Gastrocnemius medialis (tissue), 4 donors: ENCODE measurements around the gene OVAAL. TPM values are rescaled to one million over a fixed set of nuclear protein-coding genes. Genes with fewer than 3 reads are reported as not detected.
"Not testable (repeated sequence)": the region's sequence is repeated elsewhere in the genome, so short reads cannot be mapped to it uniquely, and the experiment has no call there.

Experiments used
- ATAC-seq, 2 donors: fragments of 150-250 bp; one replicate each; pipeline ENCODE4 v1.9.1; 2016
- DNase-seq, 2 donors: peaks; one replicate each; pipeline ENCODE4 v3.0.0-alpha.2; 2019
- H3K27ac ChIP-seq, 4 donors: fragments of 200-600 bp; sonication (generic); 1 replicate in 1 of 4; 2 replicates in 3 of 4; pipeline ENCODE4 v1.5.1; 2016 to 2018; ENCODE audit warnings: mild to moderate bottlenecking in 2 of 4, moderate library complexity in 1 of 4
- H3K27me3 ChIP-seq, 3 donors: fragments of 200-600 bp; sonication (generic) in 2 of 3; 1 replicate in 1 of 3; 2 replicates in 2 of 3; pipeline versions ENCODE4 v1.5.1 to v1.6.0; 2016 to 2019; ENCODE audit warnings: mild to moderate bottlenecking in 1 of 3, moderate library complexity in 1 of 3
- H3K36me3 ChIP-seq, 2 donors: fragments of 200-600 bp; sonication (generic) in 1 of 2; one replicate each; pipeline ENCODE4 v1.5.1; 2017 to 2018
- H3K4me1 ChIP-seq, 2 donors: fragments of 200-600 bp; sonication (generic) in 1 of 2; one replicate each; pipeline ENCODE4 v1.5.1; 2016 to 2017; ENCODE audit warnings: mild to moderate bottlenecking in 2 of 2
- H3K4me3 ChIP-seq, 4 donors: fragments of 200-600 bp; sonication (generic) in 3 of 4; 1 replicate in 1 of 4; 2 replicates in 3 of 4; pipeline ENCODE4 v1.5.1; 2016 to 2019; ENCODE audit warnings: mild to moderate bottlenecking in 2 of 4
- H3K9me3 ChIP-seq, 3 donors: fragments of 200-600 bp; sonication (generic) in 2 of 3; 1 replicate in 1 of 3; 2 replicates in 2 of 3; pipeline ENCODE4 v1.5.1; 2016 to 2019
- CTCF ChIP-seq, 5 experiments: fragments of 450-650 bp in 3 of 5; fragments of 200-600 bp in 2 of 5; sonication (generic) in 2 of 5; IDR thresholded peaks in 4 of 5; conservative IDR thresholded peaks in 1 of 5; 1 replicate in 4 of 5; 2 replicates in 1 of 5; pipeline ENCODE4 v1.5.1; 2016 to 2019; ENCODE audit warnings: antibody characterized with exemption in 5 of 5, mild to moderate bottlenecking in 3 of 5, moderate library complexity in 3 of 5
- POLR2A ChIP-seq, 2 donors: fragments of 450-650 bp; IDR thresholded peaks; one replicate each; pipeline ENCODE4 v1.6.1; 2017; ENCODE audit warnings: antibody characterized with exemption in 2 of 2, mild to moderate bottlenecking in 2 of 2, moderate library complexity in 2 of 2
- in situ Hi-C, 4 donors: fragments of 200-750 bp; cut with MboI; loops; one replicate each; pipeline versions ENCODE4 v1.15.0 to v1.8.0; 2017; ENCODE audit warnings: low sequenced_read_pairs in 4 of 4
- intact Hi-C: fragments of 100-400 bp; cut with DNase I; formaldehyde crosslinking; loops from one replicate; pipeline ENCODE4 v1.15.1; 2023; ENCODE audit warnings: low total_unique reads
- total RNA-seq, 4 donors: library from RNA; depleted of rRNA; stranded (reverse); fragments of >200 nt; gene quantifications; one replicate each; pipeline versions ENCODE4 v1.1.0 to v1.2.3, GENCODE V29; 2016

OVAAL gene
- total RNA-seq, 4 donors from 2014 or later = not detected

DNA sequence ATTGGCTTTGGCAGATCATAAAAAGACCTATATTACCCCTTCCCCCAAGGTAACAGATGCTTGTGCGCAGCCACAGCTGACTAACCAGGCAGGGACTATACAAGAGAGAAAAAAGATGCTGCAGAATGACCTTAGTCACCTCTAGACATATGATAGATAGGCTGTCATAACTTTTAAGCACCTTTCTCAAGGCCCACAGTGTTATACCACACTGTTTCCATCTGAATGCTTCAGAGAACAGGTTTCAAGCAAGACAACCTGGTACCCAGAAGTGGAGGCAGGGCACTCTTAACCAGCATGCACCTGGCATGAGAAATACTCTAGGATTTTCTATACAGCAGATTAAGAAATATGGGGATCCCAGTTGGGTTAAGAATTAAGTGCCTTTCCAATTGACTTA lies 12.8 kb upstream of the OVAAL start:
- H3K4me3 ChIP-seq = no peak overlapping the region
- intact Hi-C loops (no loop called here), in situ Hi-C loops (no loop called here)
- no peaks in the 10 kb centered on the region for H3K36me3 ChIP-seq
- DNase-seq = no peak
- no peak overlapping the region for H3K27ac ChIP-seq
- H3K27me3 ChIP-seq = no peaks in the 10 kb centered on the region
- no peaks in the 10 kb centered on the region for H3K9me3 ChIP-seq
- no peak for ATAC-seq
- TF ChIP-seq CTCF (IDR thresholded peaks at IDR 0.05 in 4 of 5, conservative IDR thresholded peaks at IDR 0.05 in 1 of 5) (no peak), POLR2A (IDR thresholded peaks at IDR 0.05) (no peak)
- H3K4me1 ChIP-seq = peaks cover 0 to 17% of the 10 kb centered on the region in 2 donors

GRCh38 chr1:180548686-180549317 lies 10.0 kb upstream of the OVAAL start:
- H3K27ac ChIP-seq = no peak overlapping the region
- H3K36me3 ChIP-seq = no peaks in the 10 kb centered on the region
- H3K4me1 ChIP-seq = peaks cover 0 to 11% of the 10 kb centered on the region in 2 donors
- in situ Hi-C loops (no loop called here), intact Hi-C loops (no loop called here)
- H3K4me3 ChIP-seq = no peak overlapping the region
- DNase-seq (no peak), ATAC-seq (no peak)
- no peaks in the 10 kb centered on the region for H3K27me3 ChIP-seq
- H3K9me3 ChIP-seq = no peaks in the 10 kb centered on the region
- TF ChIP-seq POLR2A (IDR thresholded peaks at IDR 0.05) (no peak), CTCF (IDR thresholded peaks at IDR 0.05 in 4 of 5, conservative IDR thresholded peaks at IDR 0.05 in 1 of 5) (no peak)

DNA sequence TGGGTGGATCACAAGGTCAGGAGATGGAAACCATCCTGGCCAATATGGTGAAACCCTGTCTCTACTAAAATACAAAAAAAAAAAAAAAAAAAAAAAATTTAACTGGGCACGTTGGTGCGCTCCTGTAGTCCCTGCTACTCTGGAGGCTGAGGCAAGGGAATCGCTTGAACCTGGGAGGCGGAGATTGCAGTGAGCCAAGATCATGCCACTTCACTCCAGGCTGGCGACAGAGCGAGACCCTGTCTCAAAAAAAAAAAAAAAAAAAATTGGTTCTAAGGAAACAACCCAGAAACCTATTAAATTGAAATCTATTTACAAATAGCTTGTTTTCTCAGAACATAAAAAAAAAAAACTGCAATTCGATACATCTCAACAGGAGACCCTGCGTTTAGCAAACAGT lies 9.0 kb upstream of the OVAAL start:
- in situ Hi-C loops, H3K4me3 ChIP-seq, H3K27ac ChIP-seq, intact Hi-C loops, H3K36me3 ChIP-seq, H3K27me3 ChIP-seq, H3K9me3 ChIP-seq, ATAC-seq, DNase-seq: not testable (repeated sequence)
- H3K4me1 ChIP-seq = peaks cover 0 to 11% of the 10 kb centered on the region in 2 donors

GRCh38 chr1:180550241-180550640 lies 8.5 kb upstream of the OVAAL start:
- no peaks in the 10 kb centered on the region for H3K27me3 ChIP-seq
- TF ChIP-seq CTCF (IDR thresholded peaks at IDR 0.05 in 4 of 5, conservative IDR thresholded peaks at IDR 0.05 in 1 of 5) (no peak), POLR2A (IDR thresholded peaks at IDR 0.05) (no peak)
- H3K4me1 ChIP-seq = peaks cover 0 to 11% of the 10 kb centered on the region in 2 donors
- no peaks in the 10 kb centered on the region for H3K9me3 ChIP-seq
- ATAC-seq (no peak), DNase-seq (no peak)
- in situ Hi-C loops = no loop called here
- H3K4me3 ChIP-seq = no peak overlapping the region
- no peak overlapping the region for H3K27ac ChIP-seq
- H3K36me3 ChIP-seq = no peaks in the 10 kb centered on the region
- intact Hi-C loops = no loop called here

DNA sequence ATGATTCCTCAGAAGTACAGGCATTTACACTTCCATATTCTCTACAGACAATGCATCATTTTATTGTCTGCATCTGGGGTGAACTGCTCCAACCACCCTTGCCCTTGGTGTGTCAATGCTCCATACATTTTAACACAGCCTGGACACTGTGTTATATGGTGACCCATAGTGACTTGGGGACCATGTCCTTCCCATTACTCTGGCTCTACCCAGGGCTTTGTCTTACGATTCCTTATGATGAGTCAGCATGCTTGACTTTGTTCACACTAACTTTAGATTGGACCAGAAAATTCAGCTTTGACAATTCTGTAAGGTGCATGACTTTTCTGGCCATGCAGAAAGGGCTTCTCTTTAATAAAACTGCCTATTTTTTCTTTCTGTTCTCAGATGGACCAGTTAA lies 6.8 kb upstream of the OVAAL start:
- Histone ChIP-seq H3K9me3 (no peaks in the 10 kb centered on the region), H3K27me3 (no peaks in the 10 kb centered on the region), H3K4me3 (no peak overlapping the region), H3K27ac (no peak overlapping the region), H3K4me1 (peaks cover 0 to 11% of the 10 kb centered on the region in 2 donors), H3K36me3 (no peaks in the 10 kb centered on the region)
- TF ChIP-seq CTCF (IDR thresholded peaks at IDR 0.05 in 4 of 5, conservative IDR thresholded peaks at IDR 0.05 in 1 of 5) = no peak
- no peak for TF ChIP-seq POLR2A (IDR thresholded peaks at IDR 0.05)
- DNase-seq (no peak), ATAC-seq (no peak)
- in situ Hi-C loops (no loop called here), intact Hi-C loops (no loop called here)

- H3K27ac ChIP-seq, H3K4me1 ChIP-seq, ATAC-seq, intact Hi-C loops, H3K36me3 ChIP-seq, DNase-seq, H3K4me3 ChIP-seq, in situ Hi-C loops, H3K27me3 ChIP-seq, H3K9me3 ChIP-seq: not testable (repeated sequence)
Observed at GRCh38 chr1:180553046-180553445, 5.7 kb upstream of the OVAAL start.
